ENCODE results near the gene UFSP2. TPM values are rescaled to one million over a fixed set of nuclear protein-coding genes. Genes with fewer than 3 reads are reported as not detected.

The UFSP2 gene, protein sequence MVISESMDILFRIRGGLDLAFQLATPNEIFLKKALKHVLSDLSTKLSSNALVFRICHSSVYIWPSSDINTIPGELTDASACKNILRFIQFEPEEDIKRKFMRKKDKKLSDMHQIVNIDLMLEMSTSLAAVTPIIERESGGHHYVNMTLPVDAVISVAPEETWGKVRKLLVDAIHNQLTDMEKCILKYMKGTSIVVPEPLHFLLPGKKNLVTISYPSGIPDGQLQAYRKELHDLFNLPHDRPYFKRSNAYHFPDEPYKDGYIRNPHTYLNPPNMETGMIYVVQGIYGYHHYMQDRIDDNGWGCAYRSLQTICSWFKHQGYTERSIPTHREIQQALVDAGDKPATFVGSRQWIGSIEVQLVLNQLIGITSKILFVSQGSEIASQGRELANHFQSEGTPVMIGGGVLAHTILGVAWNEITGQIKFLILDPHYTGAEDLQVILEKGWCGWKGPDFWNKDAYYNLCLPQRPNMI
- 26.3 and 53.5 TPM in 2 replicates for total RNA-seq (ENCODE audit: low replicate concordance)

DNA sequence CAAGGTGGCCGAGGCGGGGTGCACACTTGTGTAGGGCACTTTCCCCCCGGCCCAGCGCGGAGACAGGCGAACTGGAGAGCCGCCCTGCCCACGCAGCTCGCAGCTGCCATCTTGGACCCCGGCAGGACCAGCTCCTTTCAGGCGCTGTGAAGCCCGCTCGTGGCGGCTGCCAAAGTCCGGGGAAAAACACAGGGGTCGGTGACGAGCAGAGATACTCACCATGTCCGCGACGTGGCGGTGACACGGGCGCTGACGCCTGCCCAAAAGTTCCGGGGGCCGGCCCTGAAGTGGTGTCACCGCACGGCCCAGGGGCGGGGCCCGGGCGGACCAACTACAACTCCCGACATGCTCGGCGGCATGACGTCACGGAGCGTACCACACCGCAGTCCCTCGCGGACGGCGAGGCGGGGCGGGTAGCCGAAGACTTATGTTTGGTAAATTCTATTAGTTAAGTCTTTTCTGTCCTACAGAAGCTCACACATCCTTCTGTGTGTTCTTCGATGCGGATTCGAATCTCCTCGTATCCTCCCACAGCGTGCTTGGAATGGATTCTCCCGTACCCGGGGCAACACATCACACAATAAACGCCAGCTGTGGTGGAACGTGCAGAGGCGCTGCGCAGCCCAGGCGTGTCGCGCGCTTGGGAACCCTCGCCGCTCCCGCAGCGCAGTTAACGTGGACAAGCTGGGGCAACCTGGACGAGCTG lies at the start of gene UFSP2:
Gene UFSP2 (minus strand): TSS at position 318 of the 706 bp plus-strand sequence. CDS start 96 bp downstream, at position 222.
- DNase-seq (ENCODE audit: low read depth), result peak; percentile 93
- peak within 1 kb of the TSS; percentile 92 for H3K4me3 ChIP-seq (ENCODE audit: low read depth, low read length)
- TF ChIP-seq, protein P1, sequence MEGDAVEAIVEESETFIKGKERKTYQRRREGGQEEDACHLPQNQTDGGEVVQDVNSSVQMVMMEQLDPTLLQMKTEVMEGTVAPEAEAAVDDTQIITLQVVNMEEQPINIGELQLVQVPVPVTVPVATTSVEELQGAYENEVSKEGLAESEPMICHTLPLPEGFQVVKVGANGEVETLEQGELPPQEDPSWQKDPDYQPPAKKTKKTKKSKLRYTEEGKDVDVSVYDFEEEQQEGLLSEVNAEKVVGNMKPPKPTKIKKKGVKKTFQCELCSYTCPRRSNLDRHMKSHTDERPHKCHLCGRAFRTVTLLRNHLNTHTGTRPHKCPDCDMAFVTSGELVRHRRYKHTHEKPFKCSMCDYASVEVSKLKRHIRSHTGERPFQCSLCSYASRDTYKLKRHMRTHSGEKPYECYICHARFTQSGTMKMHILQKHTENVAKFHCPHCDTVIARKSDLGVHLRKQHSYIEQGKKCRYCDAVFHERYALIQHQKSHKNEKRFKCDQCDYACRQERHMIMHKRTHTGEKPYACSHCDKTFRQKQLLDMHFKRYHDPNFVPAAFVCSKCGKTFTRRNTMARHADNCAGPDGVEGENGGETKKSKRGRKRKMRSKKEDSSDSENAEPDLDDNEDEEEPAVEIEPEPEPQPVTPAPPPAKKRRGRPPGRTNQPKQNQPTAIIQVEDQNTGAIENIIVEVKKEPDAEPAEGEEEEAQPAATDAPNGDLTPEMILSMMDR (IDR thresholded peaks at IDR 0.05; ENCODE audit: insufficient read depth, low read length), result no peak

DNA sequence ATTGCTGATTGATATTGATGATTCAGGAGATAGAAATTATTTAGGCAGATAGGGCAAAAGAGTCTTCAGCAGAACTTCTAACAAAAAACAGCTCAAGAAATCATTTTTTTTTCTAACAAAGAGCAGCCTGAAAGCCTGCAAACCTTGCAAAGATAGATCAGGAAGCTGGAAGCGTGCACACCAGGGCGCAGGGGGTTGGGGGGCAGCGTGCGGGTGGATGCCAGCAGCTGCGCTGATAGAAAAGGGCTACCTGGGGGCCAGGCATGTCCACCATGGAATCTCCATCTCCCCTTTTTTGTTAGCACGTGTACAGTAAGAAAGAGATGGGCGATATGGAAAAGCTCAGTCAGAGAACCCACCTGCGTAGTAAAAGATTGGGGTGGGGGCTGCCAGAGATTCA lies 47.5 kb upstream of the UFSP2 start:
- DNase-seq (ENCODE audit: low read depth), result no peak
- TF ChIP-seq, protein P1 (IDR thresholded peaks at IDR 0.05; ENCODE audit: insufficient read depth, low read length), result no peak

DNA sequence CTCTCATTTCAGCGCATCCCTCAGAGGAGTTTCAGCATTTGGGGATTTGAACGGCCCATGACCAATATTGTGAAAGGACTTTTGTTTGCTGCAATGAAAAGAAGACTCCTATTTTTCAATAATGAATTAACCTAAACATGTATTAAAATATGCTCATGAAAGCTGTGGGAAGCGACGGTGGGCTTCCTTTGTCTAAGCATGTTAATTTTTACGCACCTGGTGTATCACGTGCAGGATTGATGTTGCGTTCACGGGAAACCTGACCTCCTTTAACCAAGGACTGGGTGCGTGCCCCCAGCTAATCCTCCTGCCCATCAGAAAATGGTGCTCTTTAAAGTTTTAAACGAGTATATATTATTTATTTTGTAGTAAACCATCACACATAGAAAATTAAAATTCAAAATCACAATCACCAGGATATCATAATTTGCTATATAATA lies 46.4 kb upstream of the UFSP2 start:
- H3K4me3 ChIP-seq (ENCODE audit: low read depth, low read length), result peak overlapping the region; percentile 74
- peak; percentile 6 for DNase-seq (ENCODE audit: low read depth)
- TF ChIP-seq, protein P1 (IDR thresholded peaks at IDR 0.05; ENCODE audit: insufficient read depth, low read length), result no peak

More for the DNA sequence above, 47.5 kb upstream of the UFSP2 start:
- no peak overlapping the region for H3K4me3 ChIP-seq (ENCODE audit: low read depth, low read length)

DNA sequence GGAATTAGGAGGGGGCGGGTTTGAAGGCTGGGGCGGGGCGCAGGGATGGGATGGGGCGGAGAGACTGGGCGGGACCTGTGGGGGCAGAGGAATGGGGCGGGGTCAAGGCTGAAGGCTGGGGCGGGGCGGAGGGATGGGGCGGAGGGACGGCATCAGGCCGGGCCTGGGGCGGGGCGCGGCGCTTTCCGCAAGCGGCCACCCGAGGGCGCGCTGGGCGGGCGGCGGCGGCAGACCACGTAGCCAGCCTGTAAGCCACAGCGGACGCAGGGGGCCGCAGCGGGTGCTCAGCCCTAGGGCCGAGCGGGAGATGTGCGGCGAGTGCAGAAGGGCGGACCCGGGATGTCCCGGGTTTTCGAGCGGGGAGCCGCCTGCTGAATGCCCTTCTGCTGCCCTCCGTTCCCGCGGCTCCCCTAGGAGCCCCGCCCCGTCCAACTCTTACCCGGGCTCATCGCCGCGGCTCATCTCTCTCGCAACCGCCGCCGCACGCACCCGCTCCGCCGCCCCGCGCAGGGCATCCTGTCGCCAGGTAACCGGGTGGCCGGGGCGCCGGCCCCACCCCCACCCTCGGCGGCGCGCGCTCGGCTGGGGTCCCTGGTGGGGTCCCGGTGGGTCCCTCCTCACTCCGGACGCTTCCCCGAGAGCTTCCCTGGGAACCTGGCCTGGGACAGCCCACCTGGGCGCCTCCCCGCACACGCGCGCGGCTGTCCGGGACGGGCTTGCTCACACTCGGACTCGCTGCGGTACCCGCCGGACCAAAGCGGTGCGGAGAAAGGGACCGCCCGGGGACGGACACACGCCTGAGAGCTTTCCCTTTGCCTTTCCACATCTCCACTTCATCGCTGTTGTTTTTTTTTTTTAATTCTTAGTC lies 45.7 kb upstream of the UFSP2 start, which contains the start of gene CCDC110:
Gene CCDC110 (minus strand): TSS at position 499 of the 868 bp plus-strand sequence. CDS start 50 bp downstream, at position 449.
- H3K4me3 ChIP-seq (ENCODE audit: low read depth, low read length), result peak within 1 kb of the TSS; percentile 75
- TF ChIP-seq, protein P1 (IDR thresholded peaks at IDR 0.05; ENCODE audit: insufficient read depth, low read length), result peak; percentile 53
- peak; percentile 97 for DNase-seq (ENCODE audit: low read depth)

DNA sequence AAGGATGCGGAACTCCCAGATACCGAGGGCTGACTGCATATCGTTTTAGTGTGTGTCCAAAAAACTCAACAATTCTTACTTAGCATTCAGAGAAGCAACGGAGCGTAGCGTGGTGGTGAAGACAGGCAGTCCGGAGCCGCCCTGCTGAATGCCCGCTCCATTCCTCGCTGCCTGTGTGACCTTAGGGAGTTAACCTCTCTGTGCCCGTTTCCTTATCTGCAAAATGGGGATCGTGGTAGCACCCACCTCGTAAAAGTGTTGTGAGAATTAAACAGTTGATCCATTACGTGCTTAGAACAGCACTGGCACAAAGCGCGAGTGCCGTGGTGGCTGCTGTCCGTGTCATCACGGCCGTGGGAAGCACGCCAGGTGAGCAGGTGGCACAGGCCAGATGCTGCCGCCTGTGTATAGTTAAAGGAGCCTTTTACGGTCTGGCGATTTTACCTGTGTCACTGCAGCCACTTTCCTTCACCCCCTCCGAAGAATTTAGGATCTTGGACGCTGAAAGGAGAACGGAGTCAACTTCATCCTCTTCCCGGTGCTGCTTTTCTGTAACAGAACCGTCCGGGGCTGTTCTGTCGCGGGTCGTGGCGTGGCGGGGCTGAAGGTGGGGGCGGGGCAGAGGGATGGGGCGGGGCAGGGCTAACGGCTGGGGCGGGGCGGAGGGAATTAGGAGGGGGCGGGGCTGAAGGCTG lies 44.9 kb upstream of the UFSP2 start:
- TF ChIP-seq, protein P1 (IDR thresholded peaks at IDR 0.05; ENCODE audit: insufficient read depth, low read length), result no peak
- peak overlapping the region; percentile 75 for H3K4me3 ChIP-seq (ENCODE audit: low read depth, low read length)
- peak; percentile 23 for DNase-seq (ENCODE audit: low read depth)
